ENCODE data around the gene APOA1. TPM values are rescaled to one million over a fixed set of nuclear protein-coding genes. Genes with fewer than 3 reads are reported as not detected.

APOA1 gene
- total RNA-seq: 1 to 10 TPM in 1 of 4 donors, under 1 TPM in 1, not detected in 2; 0.50 to 1.4 TPM

DNA sequence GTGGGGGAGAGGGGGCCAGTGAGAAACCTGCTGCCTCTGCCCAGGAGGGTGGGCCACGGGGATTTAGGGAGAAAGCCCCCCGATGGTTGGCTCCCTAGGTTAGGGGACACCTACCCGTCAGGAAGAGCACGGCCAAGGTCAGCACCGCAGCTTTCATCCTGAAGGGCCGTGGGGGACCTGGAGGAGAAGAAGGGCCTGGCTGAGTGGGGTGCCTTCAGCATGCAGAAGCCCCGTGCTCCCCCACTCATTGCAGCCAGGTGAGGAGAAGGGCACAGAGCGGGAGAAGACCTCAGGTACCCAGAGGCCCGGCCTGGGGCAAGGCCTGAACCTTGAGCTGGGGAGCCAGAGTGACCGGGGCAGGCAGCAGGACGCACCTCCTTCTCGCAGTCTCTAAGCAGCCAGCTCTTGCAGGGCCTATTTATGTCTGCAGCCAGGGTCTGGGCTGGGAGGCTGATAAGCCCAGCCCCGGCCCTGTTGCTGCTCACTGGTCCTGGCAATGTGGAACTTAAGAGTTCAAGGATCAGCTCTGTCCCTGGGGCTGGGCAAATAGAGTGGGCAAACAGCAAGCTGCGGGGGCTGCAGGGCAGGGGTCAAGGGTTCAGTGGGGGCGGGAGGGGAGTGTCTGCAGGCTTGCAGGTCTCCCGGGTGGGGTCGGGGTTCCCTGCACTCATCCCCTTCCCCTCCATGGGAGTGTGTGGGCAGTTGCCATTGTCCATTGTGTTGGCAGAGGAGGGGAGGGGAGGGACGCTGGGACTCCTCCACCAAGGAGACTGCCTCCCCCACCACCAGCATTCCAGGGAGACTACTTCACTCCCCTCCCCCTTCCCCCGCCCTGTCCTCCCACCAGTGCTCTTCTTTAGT is at the start of gene APOA1:
TSS of gene APOA1 (minus strand) at position 392 of the 861 bp plus-strand sequence. CDS start at position 157, 235 bp downstream.
- Histone ChIP-seq H3K4me3 (no peak within 1 kb of the TSS), H3K27me3 (no peaks in the 10 kb centered on the region), H3K4me1 (peaks cover 27 to 46% (median 32%) of the 10 kb centered on the region in 4 donors), H3K27ac (replicated peaks in 1 of 4) (peak within 1 kb of the TSS; percentile 73 to 88 (median 86)), H3K9me3 (no peaks in the 10 kb centered on the region), H3K36me3 (no peaks in the 10 kb centered on the region)
- intact Hi-C loops (cut with DNase I): no loop called here
- no peak for DNase-seq (ENCODE audit: extremely low spot score)
- 81% methylated on average over 17 of the region's 19 CpGs for WGBS
- TF ChIP-seq, protein P1, sequence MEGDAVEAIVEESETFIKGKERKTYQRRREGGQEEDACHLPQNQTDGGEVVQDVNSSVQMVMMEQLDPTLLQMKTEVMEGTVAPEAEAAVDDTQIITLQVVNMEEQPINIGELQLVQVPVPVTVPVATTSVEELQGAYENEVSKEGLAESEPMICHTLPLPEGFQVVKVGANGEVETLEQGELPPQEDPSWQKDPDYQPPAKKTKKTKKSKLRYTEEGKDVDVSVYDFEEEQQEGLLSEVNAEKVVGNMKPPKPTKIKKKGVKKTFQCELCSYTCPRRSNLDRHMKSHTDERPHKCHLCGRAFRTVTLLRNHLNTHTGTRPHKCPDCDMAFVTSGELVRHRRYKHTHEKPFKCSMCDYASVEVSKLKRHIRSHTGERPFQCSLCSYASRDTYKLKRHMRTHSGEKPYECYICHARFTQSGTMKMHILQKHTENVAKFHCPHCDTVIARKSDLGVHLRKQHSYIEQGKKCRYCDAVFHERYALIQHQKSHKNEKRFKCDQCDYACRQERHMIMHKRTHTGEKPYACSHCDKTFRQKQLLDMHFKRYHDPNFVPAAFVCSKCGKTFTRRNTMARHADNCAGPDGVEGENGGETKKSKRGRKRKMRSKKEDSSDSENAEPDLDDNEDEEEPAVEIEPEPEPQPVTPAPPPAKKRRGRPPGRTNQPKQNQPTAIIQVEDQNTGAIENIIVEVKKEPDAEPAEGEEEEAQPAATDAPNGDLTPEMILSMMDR (IDR thresholded peaks at IDR 0.05): no peak
- TF ChIP-seq EP300 (IDR thresholded peaks at IDR 0.05) (no peak), POLR2A (IDR thresholded peaks at IDR 0.05; ENCODE audit: low read depth) (no peak), POLR2AphosphoS5 (IDR thresholded peaks at IDR 0.05) (no peak)

DNA sequence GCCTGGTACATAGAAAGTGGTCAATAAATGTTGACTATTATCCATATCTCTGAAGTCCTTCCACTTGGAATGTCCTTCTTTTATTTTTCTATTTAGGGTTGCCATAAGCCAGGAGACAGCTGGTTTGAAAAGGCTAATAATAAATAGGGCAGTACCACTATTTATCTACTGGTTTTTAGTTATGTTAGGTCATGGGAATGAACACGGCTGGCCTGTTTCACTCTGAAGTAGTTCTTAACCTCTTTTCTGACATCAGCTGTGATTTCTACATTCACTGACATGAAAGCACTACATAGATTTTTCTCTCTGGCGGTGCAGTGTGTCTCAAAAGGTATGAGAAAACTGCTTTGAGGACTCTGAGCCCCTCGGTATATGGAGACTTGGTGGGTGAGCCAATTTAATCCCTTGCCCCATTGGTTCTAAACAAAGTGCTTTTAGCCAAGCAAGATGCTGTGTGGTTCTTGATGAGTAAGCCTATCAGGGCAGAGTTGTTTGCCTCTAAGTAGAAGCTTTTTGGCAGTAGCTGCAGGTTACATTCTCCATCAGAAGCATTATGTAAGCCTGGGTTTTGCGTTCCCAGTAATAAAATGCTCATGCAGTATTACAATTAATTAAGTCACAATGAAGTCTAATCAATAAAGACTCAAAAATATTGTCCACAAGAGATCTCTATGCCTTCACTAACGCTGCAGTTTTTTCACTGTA is 48.7 kb upstream of the APOA1 start:
- peaks cover 21 to 33% (median 26%) of the 10 kb centered on the region in 4 donors for H3K4me1 ChIP-seq
- H3K4me3 ChIP-seq: no peak overlapping the region
- no peaks in the 10 kb centered on the region for H3K27me3 ChIP-seq
- H3K36me3 ChIP-seq: peaks cover 0 to 15% (median 3%) of the 10 kb centered on the region in 4 donors
- intact Hi-C loops (cut with DNase I): no loop called here
- DNase-seq (ENCODE audit: extremely low spot score): no peak
- peak overlapping the region; percentile 51 to 75 (median 72) for H3K27ac ChIP-seq (replicated peaks in 1 of 4)
- 38% methylated on average over 5 of the region's 5 CpGs for WGBS
- TF ChIP-seq POLR2AphosphoS5 (IDR thresholded peaks at IDR 0.05): peak in 1 of 2 donors; percentile 27
- TF ChIP-seq, protein P1 (IDR thresholded peaks at IDR 0.05): no peak
- no peaks in the 10 kb centered on the region for H3K9me3 ChIP-seq

DNA sequence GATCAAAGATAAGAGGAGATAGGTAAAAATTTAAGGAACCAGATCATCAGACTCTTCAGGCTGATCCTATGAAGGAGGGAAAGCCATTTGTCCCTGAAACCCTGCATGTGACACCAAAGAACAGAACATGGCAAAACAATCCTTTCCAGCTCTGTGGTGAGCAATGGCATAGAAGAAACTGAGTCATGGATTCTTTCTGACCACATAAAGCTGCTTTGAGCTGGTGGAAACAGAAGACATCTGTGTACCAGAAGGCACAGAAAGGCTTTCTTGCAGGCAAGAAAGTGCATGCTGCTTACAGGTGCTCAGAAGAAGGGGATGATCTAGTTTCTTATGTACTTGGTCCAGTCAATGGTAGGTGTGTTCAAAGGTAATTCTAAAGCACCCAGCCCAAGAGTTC is 45.0 kb upstream of the APOA1 start:
- Histone ChIP-seq H3K9me3 (no peaks in the 10 kb centered on the region), H3K4me1 (peaks cover 13 to 27% (median 20%) of the 10 kb centered on the region in 4 donors), H3K27me3 (no peaks in the 10 kb centered on the region), H3K4me3 (no peak overlapping the region), H3K27ac (replicated peaks in 1 of 4) (no peak overlapping the region), H3K36me3 (peaks cover 0 to 6% (median 2%) of the 10 kb centered on the region in 4 donors)
- intact Hi-C loops (cut with DNase I): loop anchor here (5.0 kb wide), 1 partner anchor 45 kb away; no protein-coding TSS in a partner anchor
- DNase-seq (ENCODE audit: extremely low spot score): no peak
- TF ChIP-seq POLR2AphosphoS5 (IDR thresholded peaks at IDR 0.05): no peak
- TF ChIP-seq, protein P1 (IDR thresholded peaks at IDR 0.05): no peak

DNA sequence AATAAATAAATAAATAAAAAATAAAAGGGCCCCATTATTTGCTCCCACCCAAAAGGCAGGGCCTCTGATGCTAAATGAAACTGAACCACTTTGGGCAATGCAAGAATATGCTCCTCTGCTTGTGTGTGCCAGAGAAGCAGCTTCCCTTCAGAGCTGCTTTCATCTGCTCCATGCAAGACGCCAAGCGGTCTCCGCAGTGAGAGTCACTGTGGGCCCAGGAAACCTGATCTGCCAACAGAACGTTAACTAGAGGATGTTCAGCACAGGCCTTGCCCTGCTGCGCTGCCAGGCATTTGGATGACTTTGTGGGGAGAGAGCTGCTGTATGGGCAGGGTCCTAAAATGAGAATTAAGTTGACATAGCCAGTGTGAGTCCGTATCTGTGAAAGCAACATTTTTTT is 43.7 kb upstream of the APOA1 start:
- Histone ChIP-seq H3K36me3 (peaks cover 0 to 12% (median 3%) of the 10 kb centered on the region in 4 donors), H3K27ac (replicated peaks in 1 of 4) (no peak overlapping the region), H3K4me3 (no peak overlapping the region), H3K9me3 (no peaks in the 10 kb centered on the region), H3K4me1 (peaks cover 5 to 19% (median 9%) of the 10 kb centered on the region in 4 donors), H3K27me3 (no peaks in the 10 kb centered on the region)
- 86% methylated on average over 6 of the region's 6 CpGs for WGBS
- TF ChIP-seq POLR2AphosphoS5 (IDR thresholded peaks at IDR 0.05) (no peak), EP300 (IDR thresholded peaks at IDR 0.05) (no peak), POLR2A (IDR thresholded peaks at IDR 0.05; ENCODE audit: low read depth) (no peak)
- TF ChIP-seq, protein P1 (IDR thresholded peaks at IDR 0.05): no peak
- intact Hi-C loops (cut with DNase I): loop anchor here (2.0 to 5.0 kb wide), 2 partner anchors 46 to 226 kb away; no protein-coding TSS in a partner anchor
- no peak for DNase-seq (ENCODE audit: extremely low spot score)

Data from esophagus muscularis mucosa (tissue), 4 donors.